ENCODE measurements around the gene ZMIZ2. TPM values are rescaled to one million over a fixed set of nuclear protein-coding genes. Genes with fewer than 3 reads are reported as not detected.

ZMIZ2 gene
- polyA plus RNA-seq, 1 donor (not counting 4 experiments of a cell fraction or from before 2014, with no cell fraction given), result 3.2 TPM

DNA sequence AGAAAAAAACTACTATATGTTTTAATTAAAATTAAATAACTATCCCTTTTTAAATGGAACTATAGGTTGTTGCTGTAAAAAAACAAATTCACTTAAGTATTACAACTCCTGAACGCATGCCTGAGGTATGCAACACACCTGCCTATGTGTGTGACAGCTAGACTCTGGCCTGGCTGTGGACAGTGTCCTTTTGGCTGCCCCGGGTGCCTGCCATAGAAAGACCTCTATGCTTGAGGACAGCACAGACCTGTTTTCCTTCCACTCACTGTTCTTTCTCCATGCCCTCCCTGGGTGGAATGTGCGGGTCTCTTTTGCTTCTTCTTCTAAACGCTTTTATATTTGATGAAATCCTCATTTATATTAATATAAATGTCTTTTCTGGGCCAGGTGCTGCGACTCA lies 41.3 kb downstream of the ZMIZ2 start:
- Histone ChIP-seq H4K20me1 (ENCODE audit: control insufficient read depth, extremely low read depth, insufficient read depth, low read length) (no peaks in the 10 kb centered on the region), H3K4me2 (ENCODE audit: control insufficient read depth, extremely low read depth, insufficient read depth, low read depth, low read length) (no peak overlapping the region), H3K9me3 (ENCODE audit: control insufficient read depth, low read depth, low read length) (no peaks in the 10 kb centered on the region), H3K27me3 (ENCODE audit: control insufficient read depth, extremely low read depth, insufficient read depth, low read length) (no peaks in the 10 kb centered on the region), H3K79me2 (ENCODE audit: control insufficient read depth, insufficient read depth, low read length) (no peaks in the 10 kb centered on the region), H3K4me3 (ENCODE audit: control insufficient read depth in 2 of 3, extremely low read depth in 1 of 3, insufficient read depth in 2 of 3, low read depth in 1 of 3, low read length in 3 of 3) (no peak overlapping the region), H3K9ac (ENCODE audit: control insufficient read depth, extremely low read depth, insufficient read depth, low read length) (no peak overlapping the region), H3K27ac (ENCODE audit: control insufficient read depth, insufficient read depth, low read length) (no peak overlapping the region), H2AFZ (ENCODE audit: control insufficient read depth, low read length) (no peak overlapping the region), H3K36me3 (ENCODE audit: control insufficient read depth in 2 of 2, extremely low read depth in 1 of 2, insufficient read depth in 2 of 2, low read length in 2 of 2) (no peaks in the 10 kb centered on the region), H3K9me1 (ENCODE audit: control insufficient read depth, extremely low read depth, insufficient read depth, low read length) (no peaks in the 10 kb centered on the region), H3K4me1 (ENCODE audit: control insufficient read depth, extremely low read depth, insufficient read depth, low read length) (no peaks in the 10 kb centered on the region)
- DNase-seq (ENCODE audit: low read depth, low spot score), result no peak
- dilution Hi-C loops (cut with MboI; ENCODE audit: extremely low pct_ligation_motif_present, low sequenced_read_pairs), result no loop called here
- FAIRE-seq, result no peak
- TF ChIP-seq, protein P1, sequence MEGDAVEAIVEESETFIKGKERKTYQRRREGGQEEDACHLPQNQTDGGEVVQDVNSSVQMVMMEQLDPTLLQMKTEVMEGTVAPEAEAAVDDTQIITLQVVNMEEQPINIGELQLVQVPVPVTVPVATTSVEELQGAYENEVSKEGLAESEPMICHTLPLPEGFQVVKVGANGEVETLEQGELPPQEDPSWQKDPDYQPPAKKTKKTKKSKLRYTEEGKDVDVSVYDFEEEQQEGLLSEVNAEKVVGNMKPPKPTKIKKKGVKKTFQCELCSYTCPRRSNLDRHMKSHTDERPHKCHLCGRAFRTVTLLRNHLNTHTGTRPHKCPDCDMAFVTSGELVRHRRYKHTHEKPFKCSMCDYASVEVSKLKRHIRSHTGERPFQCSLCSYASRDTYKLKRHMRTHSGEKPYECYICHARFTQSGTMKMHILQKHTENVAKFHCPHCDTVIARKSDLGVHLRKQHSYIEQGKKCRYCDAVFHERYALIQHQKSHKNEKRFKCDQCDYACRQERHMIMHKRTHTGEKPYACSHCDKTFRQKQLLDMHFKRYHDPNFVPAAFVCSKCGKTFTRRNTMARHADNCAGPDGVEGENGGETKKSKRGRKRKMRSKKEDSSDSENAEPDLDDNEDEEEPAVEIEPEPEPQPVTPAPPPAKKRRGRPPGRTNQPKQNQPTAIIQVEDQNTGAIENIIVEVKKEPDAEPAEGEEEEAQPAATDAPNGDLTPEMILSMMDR (optimal IDR thresholded peaks at IDR 0.05 in 1 of 3, IDR thresholded peaks at IDR 0.05 in 1 of 3, conservative IDR thresholded peaks at IDR 0.05 in 1 of 3; ENCODE audit: extremely low read depth in 1 of 3, insufficient read depth in 2 of 3, low read length in 3 of 3), result no peak
- TF ChIP-seq EZH2 (IDR thresholded peaks at IDR 0.05; ENCODE audit: low read length), result no peak

DNA sequence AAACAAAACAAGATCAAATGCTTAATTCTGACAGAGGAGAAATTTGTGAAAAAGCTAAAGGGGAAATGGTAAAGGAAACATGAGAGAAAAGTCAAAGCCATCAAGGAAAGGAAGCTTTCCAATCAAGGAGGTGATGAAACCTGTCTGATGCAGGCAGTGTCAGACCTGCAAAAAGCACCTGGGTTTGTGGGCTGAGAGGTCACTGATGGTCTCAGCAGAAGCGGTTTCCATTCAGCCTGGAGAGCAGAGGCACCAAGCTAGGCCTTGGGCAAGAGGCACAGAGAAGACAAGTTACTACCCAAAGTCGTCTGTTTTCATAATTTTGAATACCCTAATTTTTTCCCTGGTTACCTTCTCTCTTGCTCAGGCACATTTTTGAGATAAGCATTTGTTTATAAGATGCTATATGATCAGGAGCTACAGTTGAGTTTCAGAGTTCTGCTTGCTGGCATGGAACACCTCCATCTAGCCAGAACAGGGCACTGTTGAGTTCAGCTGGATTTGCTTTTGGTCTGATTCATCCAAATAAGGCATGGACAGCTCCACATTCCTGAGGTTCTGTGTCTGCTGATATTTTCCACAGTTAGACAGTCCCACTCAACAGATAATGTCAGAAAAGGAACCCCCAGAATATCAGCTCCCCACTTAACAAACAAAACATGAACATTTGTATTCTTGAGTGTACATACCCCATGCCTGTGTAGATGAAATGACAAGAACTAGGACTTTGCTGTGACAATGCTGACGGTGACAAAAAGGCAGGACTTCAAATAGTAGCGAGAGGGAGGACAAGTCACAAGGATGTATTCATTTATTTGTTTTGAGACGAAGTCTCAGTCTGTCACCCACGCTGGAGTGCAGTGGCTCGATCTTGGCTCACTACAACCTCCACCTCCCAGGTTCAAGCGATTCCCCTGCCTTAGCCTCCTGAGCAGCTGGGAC lies 42.9 kb downstream of the ZMIZ2 start:
- no peak overlapping the region for H3K4me2 ChIP-seq (ENCODE audit: control insufficient read depth, extremely low read depth, insufficient read depth, low read depth, low read length)
- no peaks in the 10 kb centered on the region for H4K20me1 ChIP-seq (ENCODE audit: control insufficient read depth, extremely low read depth, insufficient read depth, low read length)
- H3K27ac ChIP-seq (ENCODE audit: control insufficient read depth, insufficient read depth, low read length), result no peak overlapping the region
- FAIRE-seq (no peak), DNase-seq (ENCODE audit: low read depth, low spot score) (no peak)
- dilution Hi-C loops (cut with MboI; ENCODE audit: extremely low pct_ligation_motif_present, low sequenced_read_pairs), result no loop called here
- H3K9me1 ChIP-seq (ENCODE audit: control insufficient read depth, extremely low read depth, insufficient read depth, low read length), result no peaks in the 10 kb centered on the region
- no peaks in the 10 kb centered on the region for H3K4me1 ChIP-seq (ENCODE audit: control insufficient read depth, extremely low read depth, insufficient read depth, low read length)
- no peaks in the 10 kb centered on the region for H3K36me3 ChIP-seq (ENCODE audit: control insufficient read depth in 2 of 2, extremely low read depth in 1 of 2, insufficient read depth in 2 of 2, low read length in 2 of 2)
- TF ChIP-seq, protein P1 (optimal IDR thresholded peaks at IDR 0.05 in 1 of 3, IDR thresholded peaks at IDR 0.05 in 1 of 3, conservative IDR thresholded peaks at IDR 0.05 in 1 of 3; ENCODE audit: extremely low read depth in 1 of 3, insufficient read depth in 2 of 3, low read length in 3 of 3), result peak in 1 of 3 experiments; percentile 12
- no peak for TF ChIP-seq EZH2 (IDR thresholded peaks at IDR 0.05; ENCODE audit: low read length)
- H3K9ac ChIP-seq (ENCODE audit: control insufficient read depth, extremely low read depth, insufficient read depth, low read length), result no peak overlapping the region
- H3K79me2 ChIP-seq (ENCODE audit: control insufficient read depth, insufficient read depth, low read length), result peaks cover under 1% of the 10 kb centered on the region
- no peak overlapping the region for H2AFZ ChIP-seq (ENCODE audit: control insufficient read depth, low read length)
- no peak overlapping the region for H3K4me3 ChIP-seq (ENCODE audit: control insufficient read depth in 2 of 3, extremely low read depth in 1 of 3, insufficient read depth in 2 of 3, low read depth in 1 of 3, low read length in 3 of 3)
- H3K27me3 ChIP-seq (ENCODE audit: control insufficient read depth, extremely low read depth, insufficient read depth, low read length), result no peaks in the 10 kb centered on the region
- no peaks in the 10 kb centered on the region for H3K9me3 ChIP-seq (ENCODE audit: control insufficient read depth, low read depth, low read length)

Data from keratinocyte (primary cell).